RWPE2 (cell line): Measurements from ENCODE around the gene CROCC.

ENCODE experiments used
- ATAC-seq: fragments of 200-7000 bp; cut with Tn5 transposase; 3 replicates; pipeline ENCODE4 v1.9.1; 2021; ENCODE audit warnings: low read depth
- DNase-seq: peaks from one replicate; pipeline ENCODE4 v3.0.0-alpha.2; 2020; ENCODE audit warnings: low spot score
- H3K27ac ChIP-seq: fragments of 450-650 bp; 2 replicates; pipeline ENCODE4 v1.5.1; 2017; ENCODE audit warnings: mild to moderate bottlenecking; ENCODE audit not compliant: poor library complexity, severe bottlenecking
- H3K27me3 ChIP-seq: fragments of 250-450 bp; sonication (Bioruptor Pico); 2 replicates; pipeline ENCODE4 v1.5.1; 2021; ENCODE audit warnings: mild to moderate bottlenecking, moderate library complexity; ENCODE audit not compliant: insufficient read depth, poor library complexity, severe bottlenecking
- H3K36me3 ChIP-seq: fragments of 250-450 bp; sonication (Bioruptor Pico); 2 replicates; pipeline ENCODE4 v1.5.1; 2020; ENCODE audit warnings: low read depth, mild to moderate bottlenecking, moderate library complexity
- H3K4me1 ChIP-seq: fragments of 250-450 bp; sonication (Bioruptor Pico); 2 replicates; pipeline ENCODE4 v1.5.1; 2021; ENCODE audit warnings: mild to moderate bottlenecking, moderate library complexity; ENCODE audit not compliant: insufficient read depth, poor library complexity, severe bottlenecking
- H3K4me3 ChIP-seq: fragments of 250-450 bp; sonication (Bioruptor Pico); 2 replicates; pipeline ENCODE4 v1.5.1; 2021; ENCODE audit warnings: mild to moderate bottlenecking, moderate library complexity; ENCODE audit not compliant: severe bottlenecking
- H3K9me3 ChIP-seq: fragments of 250-450 bp; sonication (Bioruptor Pico); 2 replicates; pipeline ENCODE4 v1.5.1; 2021; ENCODE audit warnings: mild to moderate bottlenecking, moderate library complexity; ENCODE audit not compliant: severe bottlenecking
- CTCF ChIP-seq: fragments of 450-650 bp; IDR thresholded peaks from one replicate; pipeline ENCODE4 v1.5.1; 2017; ENCODE audit warnings: mild to moderate bottlenecking, moderate library complexity; ENCODE audit not compliant: poor library complexity, severe bottlenecking

The CROCC gene

GRCh38 chr1:16966282-16966681 lies 44.6 kb downstream of the CROCC start:
- Histone ChIP-seq H3K27ac (no peak overlapping the region), H3K4me3 (no peak overlapping the region), H3K9me3 (no peaks in the 10 kb centered on the region), H3K27me3 (no peaks in the 10 kb centered on the region), H3K4me1 (no peaks in the 10 kb centered on the region), H3K36me3 (no peaks in the 10 kb centered on the region)
- TF ChIP-seq CTCF = no peak
- ATAC-seq (no peak), DNase-seq (no peak)

DNA sequence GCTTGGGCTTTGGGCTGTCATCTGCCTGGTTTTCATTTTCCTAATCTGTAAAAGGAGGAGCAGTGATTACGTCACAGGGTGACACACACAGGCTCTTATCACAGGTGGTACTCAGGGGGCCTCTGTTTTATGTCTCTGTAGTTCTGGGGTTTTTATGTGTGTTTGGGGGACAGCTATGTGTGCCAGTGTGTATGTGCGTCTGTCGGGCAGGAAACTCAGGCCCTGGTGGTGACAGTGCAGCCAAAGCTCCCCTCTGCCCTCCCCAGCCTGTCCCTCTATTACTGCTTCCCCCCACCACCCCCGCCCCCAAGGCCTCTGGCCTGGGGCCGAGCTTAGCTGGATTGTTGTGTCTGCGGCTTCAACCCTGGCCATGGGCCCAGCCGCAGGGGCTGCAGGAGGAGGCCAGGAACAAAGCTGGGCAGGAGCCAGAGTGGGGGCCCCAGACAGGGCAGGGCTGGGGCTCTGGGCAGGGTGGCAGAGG lies 45.4 kb downstream of the CROCC start:
- ATAC-seq (peak; percentile 33; the same call in 2 of the 3 replicates), DNase-seq (peak; percentile 56)
- no peak overlapping the region for H3K4me3 ChIP-seq
- no peaks in the 10 kb centered on the region for H3K27me3 ChIP-seq
- no peaks in the 10 kb centered on the region for H3K36me3 ChIP-seq
- no peak for TF ChIP-seq CTCF
- no peaks in the 10 kb centered on the region for H3K4me1 ChIP-seq
- no peaks in the 10 kb centered on the region for H3K9me3 ChIP-seq
- H3K27ac ChIP-seq = no peak overlapping the region

DNA sequence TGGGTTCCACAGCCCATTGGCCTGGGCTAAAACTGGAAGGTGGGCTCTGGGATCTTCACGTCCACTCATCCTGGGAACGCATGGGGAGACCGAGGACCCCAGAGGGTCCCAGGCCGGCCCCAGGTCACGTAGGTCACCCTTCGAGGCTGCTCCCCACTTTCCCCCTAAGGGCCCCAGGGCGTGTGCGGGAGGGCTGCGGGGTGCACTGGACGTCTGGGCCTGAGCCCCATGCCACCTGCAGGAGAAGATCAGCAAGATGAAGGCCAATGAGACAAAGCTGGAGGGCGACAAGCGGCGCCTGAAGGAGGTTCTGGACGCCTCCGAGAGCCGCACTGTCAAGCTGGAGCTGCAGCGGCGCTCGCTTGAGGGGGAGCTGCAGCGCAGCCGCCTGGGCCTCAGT lies 46.2 kb downstream of the CROCC start:
- no peaks in the 10 kb centered on the region for H3K9me3 ChIP-seq
- H3K36me3 ChIP-seq = no peaks in the 10 kb centered on the region
- no peak overlapping the region for H3K4me3 ChIP-seq
- DNase-seq (no peak), ATAC-seq (no peak)
- no peaks in the 10 kb centered on the region for H3K27me3 ChIP-seq
- H3K27ac ChIP-seq = no peak overlapping the region
- no peak for TF ChIP-seq CTCF
- no peaks in the 10 kb centered on the region for H3K4me1 ChIP-seq

- TF ChIP-seq CTCF = no peak
- Histone ChIP-seq H3K27me3 (no peaks in the 10 kb centered on the region), H3K36me3 (no peaks in the 10 kb centered on the region), H3K9me3 (no peaks in the 10 kb centered on the region), H3K27ac (no peak overlapping the region), H3K4me1 (no peaks in the 10 kb centered on the region), H3K4me3 (no peak overlapping the region)
- no peak for DNase-seq
- ATAC-seq = no peak
Measured at GRCh38 chr1:16968372-16968771, 46.6 kb downstream of the CROCC start.

DNA sequence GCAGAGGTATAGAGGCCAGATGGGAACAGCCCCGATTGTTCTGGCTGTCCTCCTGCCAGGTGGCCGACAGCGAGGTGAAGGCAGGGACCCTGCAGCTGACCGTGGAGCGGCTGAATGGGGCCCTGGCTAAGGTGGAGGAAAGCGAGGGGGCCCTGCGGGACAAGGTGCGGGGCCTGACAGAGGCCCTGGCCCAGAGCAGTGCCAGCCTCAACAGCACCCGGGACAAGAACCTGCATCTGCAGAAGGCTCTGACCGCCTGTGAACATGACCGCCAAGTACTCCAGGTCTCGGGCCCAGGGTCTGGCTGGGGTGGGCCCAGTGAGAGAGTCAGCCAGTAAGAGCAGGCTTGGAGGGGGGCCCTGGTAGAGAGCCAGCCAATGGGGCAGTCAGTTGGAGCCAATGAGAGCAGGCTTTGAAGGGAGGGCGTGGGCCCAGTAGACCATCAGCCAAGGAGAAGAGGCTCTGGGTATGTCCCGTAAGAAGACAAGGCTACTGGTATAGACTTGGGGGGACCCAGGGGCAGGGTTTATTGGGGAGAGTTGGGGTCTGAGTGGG lies 47.4 kb downstream of the CROCC start:
- no peak for ATAC-seq
- no peak for DNase-seq
- H3K36me3 ChIP-seq = no peaks in the 10 kb centered on the region
- TF ChIP-seq CTCF = no peak
- no peaks in the 10 kb centered on the region for H3K27me3 ChIP-seq
- H3K4me3 ChIP-seq = no peak overlapping the region
- H3K27ac ChIP-seq = no peak overlapping the region
- H3K4me1 ChIP-seq = no peaks in the 10 kb centered on the region
- no peaks in the 10 kb centered on the region for H3K9me3 ChIP-seq
